ENCODE measurements around the gene MYH15.

Gene MYH15

DNA sequence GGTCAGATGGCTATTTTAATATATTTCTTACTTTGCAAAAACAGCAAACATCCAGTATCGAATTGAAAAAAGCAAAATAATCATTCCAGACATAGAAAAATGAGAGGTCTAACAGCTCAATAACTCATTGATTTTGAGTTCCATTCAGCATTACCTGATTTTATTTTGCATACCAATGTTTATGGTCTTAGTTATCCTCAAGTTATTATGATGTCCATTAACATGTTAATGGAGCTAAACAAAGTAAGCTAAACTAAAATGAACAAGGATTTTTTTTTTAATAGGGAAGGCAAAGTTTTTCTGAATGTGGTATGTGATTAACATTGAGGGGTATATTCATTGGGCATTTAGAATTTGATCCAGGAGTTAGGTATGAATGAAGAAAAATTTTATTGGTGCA lies 13.1 kb downstream of the MYH15 start:
- no peak overlapping the region for H3K9ac ChIP-seq
- no peak overlapping the region for H3K27ac ChIP-seq
- no peaks in the 10 kb centered on the region for H3K4me1 ChIP-seq
- no peaks in the 10 kb centered on the region for H3K9me3 ChIP-seq (ENCODE audit: control insufficient read depth, low read length)
- no peaks in the 10 kb centered on the region for H3K27me3 ChIP-seq (ENCODE audit: control insufficient read depth, insufficient read depth, low read length)
- no peak overlapping the region for H2AFZ ChIP-seq
- H3K79me2 ChIP-seq = no peaks in the 10 kb centered on the region
- no peak overlapping the region for H3K4me2 ChIP-seq (ENCODE audit: low read length)
- TF ChIP-seq, protein P1, sequence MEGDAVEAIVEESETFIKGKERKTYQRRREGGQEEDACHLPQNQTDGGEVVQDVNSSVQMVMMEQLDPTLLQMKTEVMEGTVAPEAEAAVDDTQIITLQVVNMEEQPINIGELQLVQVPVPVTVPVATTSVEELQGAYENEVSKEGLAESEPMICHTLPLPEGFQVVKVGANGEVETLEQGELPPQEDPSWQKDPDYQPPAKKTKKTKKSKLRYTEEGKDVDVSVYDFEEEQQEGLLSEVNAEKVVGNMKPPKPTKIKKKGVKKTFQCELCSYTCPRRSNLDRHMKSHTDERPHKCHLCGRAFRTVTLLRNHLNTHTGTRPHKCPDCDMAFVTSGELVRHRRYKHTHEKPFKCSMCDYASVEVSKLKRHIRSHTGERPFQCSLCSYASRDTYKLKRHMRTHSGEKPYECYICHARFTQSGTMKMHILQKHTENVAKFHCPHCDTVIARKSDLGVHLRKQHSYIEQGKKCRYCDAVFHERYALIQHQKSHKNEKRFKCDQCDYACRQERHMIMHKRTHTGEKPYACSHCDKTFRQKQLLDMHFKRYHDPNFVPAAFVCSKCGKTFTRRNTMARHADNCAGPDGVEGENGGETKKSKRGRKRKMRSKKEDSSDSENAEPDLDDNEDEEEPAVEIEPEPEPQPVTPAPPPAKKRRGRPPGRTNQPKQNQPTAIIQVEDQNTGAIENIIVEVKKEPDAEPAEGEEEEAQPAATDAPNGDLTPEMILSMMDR (IDR thresholded peaks at IDR 0.05) = no peak
- H3K36me3 ChIP-seq (ENCODE audit: control insufficient read depth, insufficient read depth, low read length) = no peaks in the 10 kb centered on the region
- no peak overlapping the region for H3K4me3 ChIP-seq (ENCODE audit: low read depth, low read length)

- Histone ChIP-seq H3K9me3 (ENCODE audit: control insufficient read depth, low read length) (no peaks in the 10 kb centered on the region), H3K79me2 (no peaks in the 10 kb centered on the region), H3K9ac (no peak overlapping the region), H3K27ac (no peak overlapping the region), H3K4me1 (no peaks in the 10 kb centered on the region), H2AFZ (no peak overlapping the region), H3K4me3 (ENCODE audit: low read depth, low read length) (no peak overlapping the region), H3K4me2 (ENCODE audit: low read length) (no peak overlapping the region), H3K27me3 (ENCODE audit: control insufficient read depth, insufficient read depth, low read length) (no peaks in the 10 kb centered on the region), H3K36me3 (ENCODE audit: control insufficient read depth, insufficient read depth, low read length) (no peaks in the 10 kb centered on the region)
- TF ChIP-seq, protein P1 (IDR thresholded peaks at IDR 0.05) = no peak
These were observed 14.7 kb downstream of the MYH15 start for GRCh38 chr3:108495717-108496116.

DNA sequence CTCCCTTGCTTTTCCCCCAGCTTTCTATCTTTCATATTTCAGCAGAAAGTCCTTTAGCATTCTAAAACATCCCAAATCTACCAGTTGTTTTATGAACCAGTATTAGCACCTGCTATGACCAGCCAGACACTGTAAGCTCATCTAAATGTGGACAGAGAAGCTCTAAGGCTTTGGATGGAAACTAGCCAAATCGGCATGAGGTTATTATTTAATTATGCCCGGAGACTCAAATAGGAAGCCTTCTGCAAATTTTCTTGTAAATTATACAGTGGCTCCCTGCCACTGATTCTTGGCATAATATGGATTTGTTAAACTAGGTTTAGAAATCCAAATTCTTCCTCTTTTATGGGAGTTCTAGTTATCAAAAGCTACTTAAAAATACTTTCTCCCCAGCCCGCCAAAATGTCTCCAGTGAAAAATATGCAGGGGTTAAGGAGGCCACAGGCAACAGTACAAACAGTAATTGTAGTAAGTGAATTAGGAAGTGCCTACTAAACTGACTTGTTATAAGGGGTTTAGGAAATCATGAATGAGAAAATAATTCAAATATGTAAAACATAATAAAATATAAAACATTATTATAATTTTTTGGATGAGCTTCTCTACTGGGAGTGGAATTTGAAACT lies 15.4 kb downstream of the MYH15 start:
- Histone ChIP-seq H3K79me2 (no peaks in the 10 kb centered on the region), H2AFZ (no peak overlapping the region), H3K36me3 (ENCODE audit: control insufficient read depth, insufficient read depth, low read length) (no peaks in the 10 kb centered on the region), H3K4me2 (ENCODE audit: low read length) (no peak overlapping the region), H3K9ac (no peak overlapping the region), H3K9me3 (ENCODE audit: control insufficient read depth, low read length) (no peaks in the 10 kb centered on the region), H3K27ac (no peak overlapping the region), H3K4me1 (no peaks in the 10 kb centered on the region), H3K27me3 (ENCODE audit: control insufficient read depth, insufficient read depth, low read length) (no peaks in the 10 kb centered on the region), H3K4me3 (ENCODE audit: low read depth, low read length) (no peak overlapping the region)
- TF ChIP-seq, protein P1 (IDR thresholded peaks at IDR 0.05) = no peak

- H3K79me2 ChIP-seq = no peaks in the 10 kb centered on the region
- H3K27me3 ChIP-seq (ENCODE audit: control insufficient read depth, insufficient read depth, low read length) = no peaks in the 10 kb centered on the region
- no peaks in the 10 kb centered on the region for H3K36me3 ChIP-seq (ENCODE audit: control insufficient read depth, insufficient read depth, low read length)
- no peaks in the 10 kb centered on the region for H3K4me1 ChIP-seq
- H3K4me3 ChIP-seq (ENCODE audit: low read depth, low read length) = no peak overlapping the region
- no peaks in the 10 kb centered on the region for H3K9me3 ChIP-seq (ENCODE audit: control insufficient read depth, low read length)
- H3K4me2 ChIP-seq (ENCODE audit: low read length) = no peak overlapping the region
- no peak overlapping the region for H2AFZ ChIP-seq
- no peak overlapping the region for H3K27ac ChIP-seq
- no peak overlapping the region for H3K9ac ChIP-seq
- TF ChIP-seq, protein P1 (IDR thresholded peaks at IDR 0.05) = no peak
These were observed 16.5 kb downstream of the MYH15 start for GRCh38 chr3:108493862-108494261.

- no peak overlapping the region for H3K4me2 ChIP-seq (ENCODE audit: low read length)
- H3K9me3 ChIP-seq (ENCODE audit: control insufficient read depth, low read length) = no peaks in the 10 kb centered on the region
- TF ChIP-seq, protein P1 (IDR thresholded peaks at IDR 0.05) = no peak
- no peak overlapping the region for H3K27ac ChIP-seq
- H3K4me3 ChIP-seq (ENCODE audit: low read depth, low read length) = no peak overlapping the region
- no peaks in the 10 kb centered on the region for H3K4me1 ChIP-seq
- H3K27me3 ChIP-seq (ENCODE audit: control insufficient read depth, insufficient read depth, low read length) = no peaks in the 10 kb centered on the region
- no peaks in the 10 kb centered on the region for H3K79me2 ChIP-seq
- no peaks in the 10 kb centered on the region for H3K36me3 ChIP-seq (ENCODE audit: control insufficient read depth, insufficient read depth, low read length)
- H3K9ac ChIP-seq = no peak overlapping the region
- no peak overlapping the region for H2AFZ ChIP-seq
These were observed 18.9 kb downstream of the MYH15 start for GRCh38 chr3:108491456-108491855.
